Adrenal gland (tissue), 12 donors: ENCODE results near the gene DHH. TPM values are rescaled to one million over a fixed set of nuclear protein-coding genes. Genes with fewer than 3 reads are reported as not detected.

ENCODE experiments used
- DNase-seq, 7 donors: peaks; one replicate each; pipeline ENCODE4 v3.0.0-alpha.2; 2019 to 2020
- H3K27ac ChIP-seq, 5 donors: fragments of 200-600 bp; sonication (generic) in 4 of 5; 1 replicate in 3 of 5; 2 replicates in 2 of 5; pipeline versions ENCODE4 v1.5.1 to v1.8.0; 2016 to 2020; ENCODE audit warnings: mild to moderate bottlenecking in 1 of 5
- H3K27me3 ChIP-seq: fragments of 200-600 bp; 2 replicates; pipeline ENCODE4 v1.8.0; 2021
- H3K36me3 ChIP-seq, 2 donors: fragments of 200-600 bp; replicated peaks in 1 of 2; 1 replicate in 1 of 2; 2 replicates in 1 of 2; pipeline versions ENCODE4 v1.5.1 to v1.8.0; 2018 to 2022
- H3K4me1 ChIP-seq, 2 donors: fragments of 200-600 bp; replicated peaks in 1 of 2; 1 replicate in 1 of 2; 2 replicates in 1 of 2; pipeline versions ENCODE4 v1.5.1 to v1.8.0; 2018 to 2021
- H3K4me3 ChIP-seq, 4 donors: fragments of 200-600 bp; sonication (generic) in 3 of 4; one replicate each; pipeline ENCODE4 v1.5.1; 2016 to 2018
- H3K9me3 ChIP-seq, 3 donors: fragments of 200-600 bp; sonication (generic) in 1 of 3; replicated peaks in 1 of 3; 1 replicate in 2 of 3; 2 replicates in 1 of 3; pipeline versions ENCODE4 v1.5.1 to v1.8.0; 2016 to 2021
- POLR2A ChIP-seq, 2 donors: fragments of 450-650 bp; IDR thresholded peaks; one replicate each; pipeline ENCODE4 v1.6.1; 2017; ENCODE audit warnings: antibody characterized with exemption in 2 of 2, mild to moderate bottlenecking in 2 of 2, moderate library complexity in 1 of 2
- WGBS, 4 donors: extraction: QIAGEN DNeasy Blood & Tissue Kit in 2 of 4; methylation state at CpG; one replicate each; pipeline versions ENCODE4 v1.1.5 to v1.1.7; 2013 to 2017; 5-methylcytosine and 5-hydroxymethylcytosine counted together
- intact Hi-C, 2 donors: fragments of 100-400 bp; cut with DNase I; formaldehyde crosslinking; loops; one replicate each; pipeline versions ENCODE4 v1.14.1 to v1.15.0; 2022 to 2023
- polyA plus RNA-seq, 3 donors: library from polyadenylated mRNA; stranded (reverse); fragments of 200-250 nt in 2 of 3; fragments of 350-450 nt in 1 of 3; fragmentation: Illumina TruSeq in 1 of 3; extraction: RNeasy Lipid Tissue Mini Kit (QIAGEN cat#74804) in 1 of 3; gene quantifications; one replicate each; pipeline ENCODE4 v1.2.3, GENCODE V29; 2013 to 2014
- total RNA-seq, 9 donors: library from RNA; depleted of rRNA in 4 of 9; stranded (reverse); fragments of >200 nt in 4 of 9; fragments of 120-200 nt in 1 of 9; fragmentation: NEBNext Ultra II Directional in 1 of 9; extraction: Animal tissue kit (Norgen Biotek cat#: 25700) in 1 of 9; gene quantifications; one replicate each; pipeline versions ENCODE4 v1.1.0 to v1.2.4, GENCODE V29; 2013 to 2023
- TF ChIP-seq, protein P1 (sequence below), 6 experiments: fragments of 450-650 bp in 4 of 6; fragments of 200-600 bp in 2 of 6; sonication (generic) in 1 of 6; IDR thresholded peaks; 1 replicate in 5 of 6; 2 replicates in 1 of 6; pipeline versions ENCODE4 v1.5.1 to v1.8.0; 2016 to 2021; ENCODE audit warnings: antibody characterized with exemption in 6 of 6, mild to moderate bottlenecking in 2 of 6, moderate library complexity in 1 of 6
- donor health status: healthy with polysubstance abuse.
- donor health status: Bipolar disorder and iron deficiency.
- donor health status: DM: yes; HTN: yes; CAD: no.
- donor health status: DM: no; HTN: no; CAD: no.
- donor health status: DM: no; HTN: no; CAD: no.
- donor health status: DM: yes; HTN: yes; CAD: no.

Gene DHH
- total and polyA plus RNA-seq, 12 donors = 0.13 to 5.9 (median 0.50) TPM

DNA sequence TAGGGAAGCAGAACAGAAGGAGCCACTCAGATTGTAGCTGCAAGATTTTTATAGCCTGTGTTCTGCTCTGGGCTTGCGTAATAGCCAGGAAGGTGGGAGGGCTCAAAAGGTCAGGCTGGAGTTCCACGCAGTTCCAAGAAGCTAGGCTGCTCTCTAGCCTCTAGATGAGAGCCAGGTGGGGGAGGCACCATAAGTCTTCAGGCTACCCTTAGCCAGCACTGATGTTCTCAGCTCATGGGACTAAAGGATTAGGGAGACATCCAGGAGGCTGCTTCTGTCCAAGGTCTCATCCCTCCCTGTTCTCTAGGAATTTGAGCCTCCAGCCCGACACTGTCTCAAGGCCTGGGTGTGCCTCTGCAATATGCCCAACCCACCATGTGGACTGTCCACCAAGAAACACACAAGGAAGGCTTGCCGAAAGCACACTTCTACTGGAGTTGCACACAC is 14.4 kb upstream of the DHH start:
- H3K4me1 ChIP-seq = peaks cover 25 to 50% of the 10 kb centered on the region in 2 donors

GRCh38 chr12:49105504-49106084 is 11.0 kb upstream of the DHH start:
- no peak overlapping the region for H3K27ac ChIP-seq
- TF ChIP-seq, protein P1, sequence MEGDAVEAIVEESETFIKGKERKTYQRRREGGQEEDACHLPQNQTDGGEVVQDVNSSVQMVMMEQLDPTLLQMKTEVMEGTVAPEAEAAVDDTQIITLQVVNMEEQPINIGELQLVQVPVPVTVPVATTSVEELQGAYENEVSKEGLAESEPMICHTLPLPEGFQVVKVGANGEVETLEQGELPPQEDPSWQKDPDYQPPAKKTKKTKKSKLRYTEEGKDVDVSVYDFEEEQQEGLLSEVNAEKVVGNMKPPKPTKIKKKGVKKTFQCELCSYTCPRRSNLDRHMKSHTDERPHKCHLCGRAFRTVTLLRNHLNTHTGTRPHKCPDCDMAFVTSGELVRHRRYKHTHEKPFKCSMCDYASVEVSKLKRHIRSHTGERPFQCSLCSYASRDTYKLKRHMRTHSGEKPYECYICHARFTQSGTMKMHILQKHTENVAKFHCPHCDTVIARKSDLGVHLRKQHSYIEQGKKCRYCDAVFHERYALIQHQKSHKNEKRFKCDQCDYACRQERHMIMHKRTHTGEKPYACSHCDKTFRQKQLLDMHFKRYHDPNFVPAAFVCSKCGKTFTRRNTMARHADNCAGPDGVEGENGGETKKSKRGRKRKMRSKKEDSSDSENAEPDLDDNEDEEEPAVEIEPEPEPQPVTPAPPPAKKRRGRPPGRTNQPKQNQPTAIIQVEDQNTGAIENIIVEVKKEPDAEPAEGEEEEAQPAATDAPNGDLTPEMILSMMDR (IDR thresholded peaks at IDR 0.05) = no peak
- no peak for TF ChIP-seq POLR2A (IDR thresholded peaks at IDR 0.05)
- intact Hi-C loops = no loop called here
- DNase-seq = no peak
- H3K36me3 ChIP-seq = peaks cover 0 to 63% of the 10 kb centered on the region in 2 donors
- no peak overlapping the region for H3K4me3 ChIP-seq
- H3K9me3 ChIP-seq = no peaks in the 10 kb centered on the region
- H3K27me3 ChIP-seq = no peaks in the 10 kb centered on the region
- H3K4me1 ChIP-seq = peaks cover 25 to 53% of the 10 kb centered on the region in 2 donors
- WGBS, 4 donors = 56 to 58% (median 56%) methylated on average over 7 to 9 of the region's 9 CpGs

More for the DNA sequence above, 14.4 kb upstream of the DHH start:
- TF ChIP-seq, protein P1 (IDR thresholded peaks at IDR 0.05) = peak in 1 of 6 experiments; percentile 5
- peak; percentile 38 to 73 for TF ChIP-seq POLR2A (IDR thresholded peaks at IDR 0.05)
- 2 to 9% (median 6%) methylated on average over 3 to 4 of the region's 4 CpGs for WGBS, 4 donors
- intact Hi-C loops = no loop called here
- peak overlapping the region; percentile 23 to 97 (median 97) for H3K27ac ChIP-seq
- H3K9me3 ChIP-seq = no peaks in the 10 kb centered on the region
- no peaks in the 10 kb centered on the region for H3K27me3 ChIP-seq
- peaks cover 0 to 29% of the 10 kb centered on the region in 2 donors for H3K36me3 ChIP-seq
- peak; percentile 66 to 89 (median 80) for DNase-seq
- H3K4me3 ChIP-seq = peak overlapping the region in 2 of 4 donors; percentile 73 to 91

- peaks cover 0 to 70% of the 10 kb centered on the region in 2 donors for H3K36me3 ChIP-seq
These were observed 10.2 kb upstream of the DHH start for GRCh38 chr12:49104822-49105221.

GRCh38 chr12:49100380-49100779 is 5.8 kb upstream of the DHH start:
- WGBS, 4 donors = 86 to 97% (median 97%) methylated on average over 6 of the region's 6 CpGs
- no peaks in the 10 kb centered on the region for H3K27me3 ChIP-seq
- H3K4me1 ChIP-seq = peaks cover 0 to 14% of the 10 kb centered on the region in 2 donors
- TF ChIP-seq, protein P1 (IDR thresholded peaks at IDR 0.05) = no peak
- no peak for TF ChIP-seq POLR2A (IDR thresholded peaks at IDR 0.05)
- intact Hi-C loops = no loop called here
- no peak overlapping the region for H3K4me3 ChIP-seq
- DNase-seq = no peak
- no peaks in the 10 kb centered on the region for H3K9me3 ChIP-seq
- no peak overlapping the region for H3K27ac ChIP-seq
- peaks cover 0 to 87% of the 10 kb centered on the region in 2 donors for H3K36me3 ChIP-seq

More at GRCh38 chr12:49104822-49105221, 10.2 kb upstream of the DHH start:
- Histone ChIP-seq H3K9me3 (no peaks in the 10 kb centered on the region), H3K4me1 (peaks cover 25 to 53% of the 10 kb centered on the region in 2 donors), H3K4me3 (no peak overlapping the region), H3K27me3 (no peaks in the 10 kb centered on the region), H3K27ac (peak overlapping the region in 2 of 5 donors; percentile 7 to 30)
- intact Hi-C loops = no loop called here
- 68 to 100% (median 74%) methylated on average over 1 to 3 of the region's 3 CpGs for WGBS, 4 donors
- no peak for DNase-seq
- TF ChIP-seq POLR2A (IDR thresholded peaks at IDR 0.05) = no peak
- TF ChIP-seq, protein P1 (IDR thresholded peaks at IDR 0.05) = no peak
